Epithelial cell of prostate (primary cell): ENCODE data around the gene CCDC138.
"Not testable (repeated sequence)": the region's sequence is repeated elsewhere in the genome, so short reads cannot be mapped to it uniquely, and the experiment has no call there.

ENCODE experiments used
- DNase-seq: peaks from one replicate; pipeline ENCODE4 v3.0.0-alpha.2; 2011; ENCODE audit warnings: low read depth, low spot score
- H3K27ac ChIP-seq: fragments of 450-650 bp; 2 replicates; pipeline ENCODE4 v1.5.1; 2017; ENCODE audit warnings: mild to moderate bottlenecking

CCDC138 gene, protein sequence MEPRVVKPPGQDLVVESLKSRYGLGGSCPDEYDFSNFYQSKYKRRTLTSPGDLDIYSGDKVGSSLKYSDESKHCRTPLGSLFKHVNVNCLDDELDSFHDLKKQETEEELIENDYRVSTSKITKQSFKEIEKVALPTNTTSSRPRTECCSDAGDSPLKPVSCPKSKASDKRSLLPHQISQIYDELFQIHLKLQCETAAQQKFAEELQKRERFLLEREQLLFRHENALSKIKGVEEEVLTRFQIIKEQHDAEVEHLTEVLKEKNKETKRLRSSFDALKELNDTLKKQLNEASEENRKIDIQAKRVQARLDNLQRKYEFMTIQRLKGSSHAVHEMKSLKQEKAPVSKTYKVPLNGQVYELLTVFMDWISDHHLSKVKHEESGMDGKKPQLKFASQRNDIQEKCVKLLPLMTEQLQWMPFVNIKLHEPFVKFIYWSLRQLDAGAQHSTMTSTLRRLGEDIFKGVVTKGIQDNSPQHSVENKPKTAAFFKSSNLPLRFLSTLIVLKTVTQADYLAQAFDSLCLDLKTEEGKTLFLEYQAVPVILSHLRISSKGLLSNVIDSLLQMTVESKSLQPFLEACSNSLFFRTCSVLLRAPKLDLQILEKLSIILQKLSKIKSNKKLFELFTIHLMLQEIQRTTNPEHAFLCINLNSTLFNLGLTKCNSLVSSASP

DNA sequence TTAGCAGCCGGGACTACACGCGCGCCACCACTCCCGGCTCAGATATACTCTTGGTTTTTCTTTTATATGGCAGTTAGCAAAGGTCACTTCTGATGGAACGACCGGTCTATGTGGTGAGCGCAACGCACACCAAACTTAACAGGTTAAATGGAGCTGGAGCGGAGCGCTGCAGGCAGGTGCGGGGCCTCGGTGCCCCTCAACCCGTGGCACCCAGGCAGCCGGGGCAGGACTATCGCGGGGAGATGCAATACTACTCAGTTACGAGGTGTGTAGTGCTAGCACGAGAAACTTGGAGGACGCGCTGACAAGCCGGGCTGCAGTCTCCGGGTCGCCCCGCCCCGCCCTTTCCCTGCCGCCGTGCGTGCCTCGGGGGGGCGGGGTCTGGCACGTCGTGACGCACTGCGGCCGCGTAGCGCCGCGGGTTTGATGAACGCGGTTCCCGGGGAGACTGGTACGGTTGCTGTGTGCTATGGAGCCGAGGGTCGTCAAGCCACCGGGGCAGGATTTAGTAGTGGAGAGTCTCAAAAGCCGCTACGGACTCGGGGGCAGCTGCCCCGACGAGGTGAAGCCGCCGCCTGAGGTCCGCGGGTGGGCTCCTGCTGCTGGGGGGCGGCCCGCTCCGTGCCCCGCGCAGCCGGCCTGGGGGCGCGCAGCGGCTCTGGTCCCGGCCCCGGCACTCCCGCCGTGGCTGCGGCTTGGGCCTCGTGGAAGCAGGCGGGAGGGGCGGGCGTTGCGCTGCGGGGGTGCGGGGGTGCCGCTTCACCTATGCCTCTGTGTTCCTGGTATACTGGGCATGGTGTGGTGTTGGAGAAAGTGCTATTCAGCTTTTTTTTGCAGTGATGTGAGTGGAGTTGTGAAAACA lies at the start of gene CCDC138:
CCDC138 (plus strand) TSS at position 418 of the 862 bp plus-strand sequence; CDS start at position 470, 52 bp downstream.
- H3K27ac ChIP-seq: peak within 1 kb of the TSS; percentile 52
- peak; percentile 22 for DNase-seq

GRCh38 chr2:108757973-108758372 lies 28.6 kb upstream of the CCDC138 start:
- not testable (repeated sequence) for H3K27ac ChIP-seq, DNase-seq

DNA sequence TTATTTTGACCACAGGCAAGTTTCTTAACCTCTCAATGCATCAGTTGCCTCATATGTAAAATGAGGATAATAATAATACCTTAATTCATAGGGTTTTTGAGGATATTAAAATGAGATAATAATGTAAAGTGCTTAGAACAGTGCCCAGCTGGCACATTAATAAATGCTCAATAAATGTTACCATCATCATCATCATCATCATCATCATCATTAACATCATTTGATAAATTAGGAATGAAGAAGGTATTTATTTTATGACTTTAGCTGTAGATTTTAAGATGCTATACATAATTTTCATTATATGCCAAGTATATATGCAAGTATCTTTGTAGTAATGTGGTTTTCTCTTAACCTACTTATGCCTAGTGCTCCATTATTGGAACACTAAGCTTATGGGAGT lies 24.0 kb upstream of the CCDC138 start:
- DNase-seq, H3K27ac ChIP-seq: not testable (repeated sequence)

- not testable (repeated sequence) for H3K27ac ChIP-seq, DNase-seq
These were observed 19.9 kb upstream of the CCDC138 start for GRCh38 chr2:108766671-108767070.

DNA sequence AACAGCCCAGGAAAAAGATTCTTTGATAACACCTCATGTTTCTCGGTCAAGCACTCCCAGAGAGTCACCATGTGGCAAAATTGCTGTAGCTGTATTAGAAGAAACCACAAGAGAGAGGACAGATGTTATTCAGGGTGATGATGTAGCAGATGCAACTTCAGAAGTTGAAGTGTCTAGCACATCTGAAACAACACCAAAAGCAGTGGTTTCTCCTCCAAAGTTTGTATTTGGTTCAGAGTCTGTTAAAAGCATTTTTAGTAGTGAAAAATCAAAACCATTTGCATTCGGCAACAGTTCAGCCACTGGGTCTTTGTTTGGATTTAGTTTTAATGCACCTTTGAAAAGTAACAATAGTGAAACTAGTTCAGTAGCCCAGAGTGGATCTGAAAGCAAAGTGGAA lies 18.7 kb upstream of the CCDC138 start:
- not testable (repeated sequence) for H3K27ac ChIP-seq, DNase-seq

DNA sequence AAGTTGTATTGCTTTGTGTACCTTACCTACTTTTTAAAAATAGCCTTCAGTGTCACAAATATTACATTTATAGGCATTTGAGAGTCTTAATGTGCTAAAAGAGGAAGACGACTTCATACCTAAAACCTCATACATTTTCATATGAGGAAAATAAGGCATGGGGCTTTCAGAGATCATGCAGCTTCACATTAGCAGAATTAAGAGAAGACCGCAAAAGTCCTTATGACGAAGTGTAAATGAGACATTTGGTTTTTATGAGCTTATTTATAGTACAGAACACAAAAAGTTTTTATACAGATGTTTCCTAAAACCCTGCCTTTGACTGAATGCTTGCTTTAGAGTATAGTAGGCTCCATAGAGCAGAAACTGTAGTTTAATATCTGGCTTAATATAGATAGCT lies 10.1 kb upstream of the CCDC138 start:
- no peak for DNase-seq
- H3K27ac ChIP-seq: no peak overlapping the region

DNA sequence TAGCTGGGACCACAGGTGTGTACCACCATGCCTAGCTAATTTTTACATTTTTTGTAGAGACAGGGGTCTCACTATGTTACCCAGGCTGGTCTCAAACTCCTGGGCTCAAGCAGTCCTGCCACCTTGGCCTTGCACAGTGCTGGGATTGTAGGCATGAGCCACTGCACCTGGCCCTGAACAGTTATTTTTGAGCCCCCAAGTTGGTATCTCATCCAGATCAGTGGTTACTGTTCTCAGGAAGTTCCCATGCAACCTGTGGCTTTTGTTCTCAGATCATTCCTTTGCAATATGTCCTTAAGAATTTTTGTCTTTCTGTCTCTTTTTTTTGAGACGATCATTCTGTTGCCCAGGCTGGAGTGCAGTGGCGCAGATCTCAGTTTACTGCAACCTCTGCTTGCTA lies 7.7 kb upstream of the CCDC138 start:
- DNase-seq: no peak
- H3K27ac ChIP-seq: no peak overlapping the region

- DNase-seq: no peak
- H3K27ac ChIP-seq: peak overlapping the region; percentile 52
These were observed 590 bp upstream of the CCDC138 start for GRCh38 chr2:108786008-108786353.

GRCh38 chr2:108787216-108787541 lies 608 bp downstream of the CCDC138 start:
- no peak for DNase-seq
- H3K27ac ChIP-seq: no peak overlapping the region

DNA sequence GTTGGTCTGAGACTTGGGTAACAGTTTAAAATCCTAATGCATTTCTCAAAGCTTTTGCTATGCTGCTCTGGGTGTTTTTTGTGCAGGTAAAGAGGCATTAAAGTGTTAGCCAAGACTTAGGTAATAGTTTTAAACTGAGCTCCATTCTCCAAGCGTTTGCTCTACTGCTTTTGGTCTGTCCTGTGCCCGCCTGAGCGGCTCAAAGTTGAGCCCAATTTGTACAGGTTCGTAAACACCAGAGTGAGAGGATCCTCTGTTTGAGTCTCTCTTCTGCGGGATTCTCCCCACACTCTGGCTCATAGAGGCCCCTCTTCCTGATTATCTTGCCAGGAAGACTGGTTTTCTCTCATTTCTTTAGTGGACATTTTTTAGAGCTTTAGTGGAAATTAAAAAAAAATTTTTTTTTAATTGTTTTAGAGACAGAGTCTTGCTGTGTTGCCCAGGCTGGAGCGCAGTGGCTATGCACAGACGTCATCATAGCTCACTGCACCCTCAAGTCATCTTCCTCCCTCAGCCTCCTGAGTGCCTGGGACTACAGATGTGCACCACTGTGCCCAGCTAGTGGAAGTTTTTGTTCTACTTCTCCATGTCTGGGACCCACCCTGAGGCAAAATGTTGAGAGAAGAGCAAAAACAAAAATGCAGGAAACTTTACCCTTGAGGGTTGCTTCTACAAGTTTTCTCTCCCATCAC lies 16.6 kb downstream of the CCDC138 start:
- no peak overlapping the region for H3K27ac ChIP-seq
- DNase-seq: no peak

- no peak overlapping the region for H3K27ac ChIP-seq
- DNase-seq: no peak
These were observed 18.5 kb downstream of the CCDC138 start for GRCh38 chr2:108805032-108805431.

- H3K27ac ChIP-seq: no peak overlapping the region
- DNase-seq: no peak
These were observed 19.2 kb downstream of the CCDC138 start for GRCh38 chr2:108805782-108806181.

DNA sequence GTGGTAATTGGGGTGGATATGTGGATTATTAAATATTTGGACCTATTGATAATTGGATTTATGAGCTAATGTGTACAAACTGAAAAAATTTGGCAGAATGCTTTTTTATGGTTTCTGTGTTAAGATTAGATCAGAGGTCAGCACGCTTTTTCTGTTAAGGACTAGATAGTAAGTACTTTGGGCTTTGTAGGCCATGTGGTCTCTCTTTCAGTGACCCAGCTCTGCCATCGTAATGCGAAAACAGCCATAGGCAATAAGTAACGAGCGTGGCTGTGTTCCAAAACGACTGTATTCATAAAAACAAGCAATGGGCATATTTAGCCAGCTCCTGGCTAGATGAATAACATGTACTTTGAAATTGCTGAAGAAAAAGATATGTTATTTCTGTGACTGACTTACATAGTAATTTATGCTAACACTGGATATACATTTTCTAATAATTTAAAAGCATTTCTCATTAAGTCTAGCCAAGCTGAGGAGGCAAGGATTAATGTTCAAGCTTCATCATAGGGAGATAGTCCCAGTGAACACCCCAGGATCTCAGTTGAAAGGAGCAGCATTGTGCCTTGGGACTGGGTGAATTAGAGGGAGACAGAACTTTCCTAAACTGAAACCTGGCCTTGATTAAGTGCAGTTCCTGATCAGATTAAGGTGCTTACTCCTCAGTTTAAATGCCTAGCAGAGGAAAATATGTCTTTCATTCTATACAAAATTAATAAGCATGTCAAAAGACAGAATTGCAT lies 20.0 kb downstream of the CCDC138 start:
- H3K27ac ChIP-seq: no peak overlapping the region
- DNase-seq: no peak

GRCh38 chr2:108809936-108810335 lies 23.4 kb downstream of the CCDC138 start:
- no peak overlapping the region for H3K27ac ChIP-seq
- no peak for DNase-seq

GRCh38 chr2:108810993-108811957 lies 24.7 kb downstream of the CCDC138 start:
- no peak for DNase-seq
- no peak overlapping the region for H3K27ac ChIP-seq

DNA sequence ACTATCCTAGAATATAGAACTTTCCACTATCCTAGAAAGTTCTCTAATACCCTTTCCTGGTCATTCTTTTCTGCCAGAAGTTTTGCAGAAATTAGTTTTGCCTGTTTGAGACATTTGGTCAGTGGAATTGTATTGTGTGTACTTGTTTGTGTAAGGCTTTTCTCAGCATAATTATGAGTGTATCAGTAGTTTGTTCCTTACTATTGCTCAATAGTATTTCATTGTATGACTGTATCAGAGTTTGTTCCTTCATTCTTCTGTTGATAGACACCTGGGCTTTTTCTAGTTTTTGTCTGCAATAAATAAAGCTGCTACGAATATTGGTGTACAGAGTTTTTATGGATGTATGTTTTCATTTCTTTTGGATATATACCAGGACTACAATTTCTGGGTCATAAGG lies 27.2 kb downstream of the CCDC138 start:
- no peak overlapping the region for H3K27ac ChIP-seq
- no peak for DNase-seq

- no peak overlapping the region for H3K27ac ChIP-seq
- no peak for DNase-seq
These were observed 33.9 kb downstream of the CCDC138 start for GRCh38 chr2:108820482-108820881.

DNA sequence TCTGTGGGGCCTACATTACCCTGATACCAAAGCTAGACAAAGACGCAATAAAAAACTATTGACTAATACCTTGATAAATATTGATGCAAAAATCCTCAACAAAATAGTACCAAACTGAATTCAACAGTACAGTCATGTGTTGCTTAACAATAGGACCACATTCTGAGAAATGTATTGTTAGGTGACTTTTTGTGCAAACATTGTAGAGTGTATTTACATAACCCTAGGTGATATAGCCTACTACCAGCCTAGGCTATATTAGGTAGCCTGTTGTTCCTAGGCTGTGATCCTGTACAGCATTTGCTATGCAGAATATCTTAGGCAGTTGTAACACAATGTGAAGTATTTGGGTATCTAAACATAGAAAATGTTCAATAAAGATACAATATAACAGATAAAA lies 36.7 kb downstream of the CCDC138 start:
- DNase-seq: no peak
- H3K27ac ChIP-seq: no peak overlapping the region
